ENCODE measurements around the gene ZFR. TPM values are rescaled to one million over a fixed set of nuclear protein-coding genes. Genes with fewer than 3 reads are reported as not detected.
A peak's percentile ranks its signal among the peaks of the same experiment; 100 is the strongest.

The ZFR gene
- total and polyA plus RNA-seq, 7 experiments from 2014 or later = 53.4 to 91.9 (median 58.9) TPM

DNA sequence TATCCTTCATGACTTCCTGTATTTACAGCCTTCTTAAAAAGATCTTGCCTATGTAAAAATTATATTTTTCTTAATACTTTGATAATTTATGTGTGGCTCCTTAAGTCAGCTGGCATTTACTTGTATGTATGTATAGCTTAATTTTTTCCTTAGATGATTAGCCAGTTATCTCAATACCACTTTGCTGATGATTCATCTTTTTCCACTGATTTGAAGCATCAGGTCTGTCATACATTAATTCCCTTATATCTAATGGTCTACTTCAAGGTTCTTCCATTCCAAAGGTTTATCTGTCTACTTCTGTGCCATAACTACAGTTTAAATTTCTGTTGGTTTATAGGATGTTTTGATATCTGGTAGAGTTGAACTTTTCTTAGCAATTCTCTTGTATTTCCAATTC lies 86.9 kb downstream of the ZFR start:
- Histone ChIP-seq H3K27ac (ENCODE audit: low read depth, low read length) (no peak overlapping the region), H3K36me3 (ENCODE audit: control insufficient read depth in 2 of 3, insufficient read depth in 3 of 3, low read length in 3 of 3) (peaks cover 0 to 51% (median 14%) of the 10 kb centered on the region in 3 experiments), H3K9me3 (ENCODE audit: control insufficient read depth in 2 of 3, low read length in 3 of 3) (no peaks in the 10 kb centered on the region), H3K4me3 (ENCODE audit: low read length) (no peak overlapping the region), H3K27me3 (ENCODE audit: control insufficient read depth in 2 of 2, insufficient read depth in 2 of 2, low read length in 2 of 2) (no peaks in the 10 kb centered on the region), H3K4me1 (ENCODE audit: control insufficient read depth in 2 of 2, insufficient read depth in 2 of 2, low read length in 2 of 2) (no peaks in the 10 kb centered on the region)
- Mint-ChIP-seq H3K9me3 (no peaks in the 10 kb centered on the region), H3K36me3 (peaks cover 7 to 48% (median 16%) of the 10 kb centered on the region in 5 donors), H3K27ac (no peak overlapping the region), H3K4me1 (no peaks in the 10 kb centered on the region), H3K27me3 (no peaks in the 10 kb centered on the region), H3K4me3 (no peak overlapping the region)
- CTCF ChIA-PET = no interaction called here
- intact Hi-C loops (cut with micrococcal nuclease) = no loop called here
- DNase-seq (no peak), ATAC-seq (no peak)
- POLR2A ChIA-PET = no interaction called here

GRCh38 chr5:32355686-32356085 lies 88.9 kb downstream of the ZFR start:
- H3K36me3 ChIP-seq (ENCODE audit: control insufficient read depth in 2 of 3, insufficient read depth in 3 of 3, low read length in 3 of 3) = peaks cover 0 to 40% (median 10%) of the 10 kb centered on the region in 3 experiments
- no peaks in the 10 kb centered on the region for H3K9me3 Mint-ChIP-seq
- H3K36me3 Mint-ChIP-seq = peaks cover 0 to 41% (median 11%) of the 10 kb centered on the region in 5 donors

DNA sequence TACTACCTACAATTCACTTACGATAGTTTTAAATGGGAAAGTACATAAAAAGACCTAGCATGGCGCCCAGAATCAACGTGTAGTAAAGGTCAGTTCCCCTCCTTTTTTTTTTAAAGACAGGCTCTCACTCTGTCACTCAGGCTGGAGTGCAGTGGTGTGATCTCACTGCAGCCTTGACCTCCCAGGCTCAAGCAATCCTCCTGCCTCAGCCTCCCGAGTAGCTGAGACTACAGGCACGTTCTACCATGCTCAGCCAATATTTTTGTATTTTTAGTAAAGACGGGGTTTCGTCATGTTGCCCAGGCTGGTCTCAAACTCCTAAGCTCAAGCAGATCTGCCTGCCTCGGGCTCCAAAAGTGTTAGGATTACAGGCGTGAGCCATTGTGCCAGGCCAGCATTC lies 91.1 kb downstream of the ZFR start:
- H3K27ac Mint-ChIP-seq = peak overlapping the region in 1 of 9 donors; percentile 43
- POLR2A ChIA-PET = interaction anchor here (0.7 kb wide), 1 partner anchor 225 kb away, joined by 3 read pairs; no protein-coding TSS in a partner anchor
- intact Hi-C loops (cut with micrococcal nuclease) = no loop called here
- no peak overlapping the region for H3K27ac ChIP-seq (ENCODE audit: low read depth, low read length)
- H3K9me3 Mint-ChIP-seq = peaks cover 0 to 3% (median 0%) of the 10 kb centered on the region in 11 donors
- DNase-seq (no peak), ATAC-seq (no peak)
- H3K4me1 Mint-ChIP-seq = no peaks in the 10 kb centered on the region
- H3K9me3 ChIP-seq (ENCODE audit: control insufficient read depth in 2 of 3, low read length in 3 of 3) = no peaks in the 10 kb centered on the region
- H3K4me3 ChIP-seq (ENCODE audit: low read length) = no peak overlapping the region
- no peaks in the 10 kb centered on the region for H3K4me1 ChIP-seq (ENCODE audit: control insufficient read depth in 2 of 2, insufficient read depth in 2 of 2, low read length in 2 of 2)
- H3K4me3 Mint-ChIP-seq = no peak overlapping the region
- CTCF ChIA-PET = no interaction called here
- H3K36me3 Mint-ChIP-seq = peaks cover 0 to 29% (median 11%) of the 10 kb centered on the region in 5 donors
- H3K27me3 Mint-ChIP-seq = no peaks in the 10 kb centered on the region
- peaks cover 0 to 24% (median 10%) of the 10 kb centered on the region in 3 experiments for H3K36me3 ChIP-seq (ENCODE audit: control insufficient read depth in 2 of 3, insufficient read depth in 3 of 3, low read length in 3 of 3)
- H3K27me3 ChIP-seq (ENCODE audit: control insufficient read depth in 2 of 2, insufficient read depth in 2 of 2, low read length in 2 of 2) = no peaks in the 10 kb centered on the region

More at GRCh38 chr5:32355686-32356085, 88.9 kb downstream of the ZFR start:
- Histone ChIP-seq H3K4me3 (ENCODE audit: low read length) (no peak overlapping the region), H3K9me3 (ENCODE audit: control insufficient read depth in 2 of 3, low read length in 3 of 3) (no peaks in the 10 kb centered on the region), H3K27ac (ENCODE audit: low read depth, low read length) (no peak overlapping the region), H3K27me3 (ENCODE audit: control insufficient read depth in 2 of 2, insufficient read depth in 2 of 2, low read length in 2 of 2) (no peaks in the 10 kb centered on the region), H3K4me1 (ENCODE audit: control insufficient read depth in 2 of 2, insufficient read depth in 2 of 2, low read length in 2 of 2) (no peaks in the 10 kb centered on the region)
- CTCF ChIA-PET = no interaction called here
- no peaks in the 10 kb centered on the region for H3K4me1 Mint-ChIP-seq
- no peaks in the 10 kb centered on the region for H3K27me3 Mint-ChIP-seq
- H3K4me3 Mint-ChIP-seq = no peak overlapping the region
- POLR2A ChIA-PET = interaction anchor here (0.6 kb wide), 1 partner anchor 196 kb away, joined by 4 read pairs; no protein-coding TSS in a partner anchor
- DNase-seq (no peak), ATAC-seq (no peak)
- H3K27ac Mint-ChIP-seq = no peak overlapping the region
- intact Hi-C loops (cut with micrococcal nuclease) = no loop called here

DNA sequence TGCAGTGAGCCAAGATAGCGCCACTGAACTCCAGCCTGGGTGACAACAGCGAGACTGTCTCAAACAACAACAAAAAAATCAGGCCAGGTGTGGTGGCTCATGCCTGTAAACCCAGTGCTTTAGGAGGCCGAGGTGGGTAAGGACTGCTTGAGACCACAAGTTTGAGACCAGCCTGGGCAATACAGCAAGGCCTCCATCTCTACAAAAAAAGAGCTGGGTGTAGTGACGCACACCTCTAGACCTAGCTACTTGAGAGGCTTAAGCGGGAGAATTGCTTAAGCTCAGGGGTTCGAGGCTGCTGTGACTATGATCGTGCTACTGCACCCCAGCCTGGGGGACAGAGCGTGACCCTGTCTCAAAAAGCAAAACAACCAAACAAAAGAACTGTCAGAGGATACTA lies 91.9 kb downstream of the ZFR start:
- Histone ChIP-seq H3K27ac (ENCODE audit: low read depth, low read length) (no peak overlapping the region), H3K4me3 (ENCODE audit: low read length) (no peak overlapping the region), H3K27me3 (ENCODE audit: control insufficient read depth in 2 of 2, insufficient read depth in 2 of 2, low read length in 2 of 2) (no peaks in the 10 kb centered on the region), H3K36me3 (ENCODE audit: control insufficient read depth in 2 of 3, insufficient read depth in 3 of 3, low read length in 3 of 3) (peaks cover 0 to 19% (median 10%) of the 10 kb centered on the region in 3 experiments), H3K4me1 (ENCODE audit: control insufficient read depth in 2 of 2, insufficient read depth in 2 of 2, low read length in 2 of 2) (no peaks in the 10 kb centered on the region), H3K9me3 (ENCODE audit: control insufficient read depth in 2 of 3, low read length in 3 of 3) (no peaks in the 10 kb centered on the region)
- ATAC-seq = no peak
- Mint-ChIP-seq H3K27ac (peak overlapping the region in 1 of 9 donors; percentile 33), H3K36me3 (peaks cover 0 to 26% (median 11%) of the 10 kb centered on the region in 5 donors), H3K9me3 (peaks cover 0 to 9% (median 2%) of the 10 kb centered on the region in 11 donors), H3K4me3 (no peak overlapping the region), H3K27me3 (no peaks in the 10 kb centered on the region), H3K4me1 (no peaks in the 10 kb centered on the region)
- intact Hi-C loops (cut with micrococcal nuclease) = no loop called here
- ChIA-PET POLR2A (no interaction called here), CTCF (no interaction called here)
- no peak for DNase-seq

- Mint-ChIP-seq H3K27me3 (peaks cover 0 to 7% (median 0%) of the 10 kb centered on the region in 5 donors), H3K27ac (no peak overlapping the region), H3K36me3 (peaks cover 0 to 9% (median 0%) of the 10 kb centered on the region in 5 donors), H3K9me3 (peaks cover 0 to 33% (median 6%) of the 10 kb centered on the region in 11 donors), H3K4me3 (no peak overlapping the region), H3K4me1 (no peaks in the 10 kb centered on the region)
- no peak for ATAC-seq
- no peaks in the 10 kb centered on the region for H3K9me3 ChIP-seq (ENCODE audit: control insufficient read depth in 2 of 3, low read length in 3 of 3)
- no peak for DNase-seq
- CTCF ChIA-PET = no interaction called here
- H3K27me3 ChIP-seq (ENCODE audit: control insufficient read depth in 2 of 2, insufficient read depth in 2 of 2, low read length in 2 of 2) = no peaks in the 10 kb centered on the region
- no peaks in the 10 kb centered on the region for H3K36me3 ChIP-seq (ENCODE audit: control insufficient read depth in 2 of 3, insufficient read depth in 3 of 3, low read length in 3 of 3)
- H3K4me1 ChIP-seq (ENCODE audit: control insufficient read depth in 2 of 2, insufficient read depth in 2 of 2, low read length in 2 of 2) = no peaks in the 10 kb centered on the region
- H3K4me3 ChIP-seq (ENCODE audit: low read length) = no peak overlapping the region
- POLR2A ChIA-PET = interaction anchor here (0.6 kb wide), 1 partner anchor 63 kb away, joined by 3 read pairs; no protein-coding TSS in a partner anchor
- intact Hi-C loops (cut with micrococcal nuclease) = no loop called here
- H3K27ac ChIP-seq (ENCODE audit: low read depth, low read length) = no peak overlapping the region
Measured at GRCh38 chr5:32346869-32347268, 97.7 kb downstream of the ZFR start.

GRCh38 chr5:32343058-32343672 lies 101.4 kb downstream of the ZFR start:
- Histone ChIP-seq H3K27me3 (ENCODE audit: control insufficient read depth in 2 of 2, insufficient read depth in 2 of 2, low read length in 2 of 2) (no peaks in the 10 kb centered on the region), H3K4me3 (ENCODE audit: low read length) (no peak overlapping the region), H3K27ac (ENCODE audit: low read depth, low read length) (no peak overlapping the region), H3K4me1 (ENCODE audit: control insufficient read depth in 2 of 2, insufficient read depth in 2 of 2, low read length in 2 of 2) (no peaks in the 10 kb centered on the region), H3K36me3 (ENCODE audit: control insufficient read depth in 2 of 3, insufficient read depth in 3 of 3, low read length in 3 of 3) (no peaks in the 10 kb centered on the region), H3K9me3 (ENCODE audit: control insufficient read depth in 2 of 3, low read length in 3 of 3) (peaks cover 0 to 8% (median 0%) of the 10 kb centered on the region in 3 experiments)
- H3K9me3 Mint-ChIP-seq = peaks cover 0 to 64% (median 17%) of the 10 kb centered on the region in 11 donors
- ChIA-PET POLR2A (no interaction called here), CTCF (no interaction called here)
- H3K27me3 Mint-ChIP-seq = peaks cover 0 to 7% (median 0%) of the 10 kb centered on the region in 5 donors
- intact Hi-C loops (cut with micrococcal nuclease) = no loop called here
- H3K36me3 Mint-ChIP-seq = peaks cover 0 to 12% (median 3%) of the 10 kb centered on the region in 5 donors
- H3K4me1 Mint-ChIP-seq = no peaks in the 10 kb centered on the region
- no peak overlapping the region for H3K27ac Mint-ChIP-seq
- DNase-seq = no peak
- no peak overlapping the region for H3K4me3 Mint-ChIP-seq
- no peak for ATAC-seq

GRCh38 chr5:32342656-32343055 lies 101.9 kb downstream of the ZFR start:
- DNase-seq (no peak), ATAC-seq (no peak)
- intact Hi-C loops (cut with micrococcal nuclease) = no loop called here
- H3K4me3 ChIP-seq (ENCODE audit: low read length) = no peak overlapping the region
- no peaks in the 10 kb centered on the region for H3K4me1 ChIP-seq (ENCODE audit: control insufficient read depth in 2 of 2, insufficient read depth in 2 of 2, low read length in 2 of 2)
- peaks cover 0 to 12% (median 3%) of the 10 kb centered on the region in 5 donors for H3K36me3 Mint-ChIP-seq
- ChIA-PET CTCF (interaction anchor here (0.5 kb wide), 1 partner anchor 154 kb away, joined by 3 read pairs; no protein-coding TSS in a partner anchor), POLR2A (no interaction called here)
- peaks cover 0 to 63% (median 18%) of the 10 kb centered on the region in 11 donors for H3K9me3 Mint-ChIP-seq
- no peaks in the 10 kb centered on the region for H3K4me1 Mint-ChIP-seq
- peaks cover 0 to 7% (median 0%) of the 10 kb centered on the region in 5 donors for H3K27me3 Mint-ChIP-seq
- H3K27me3 ChIP-seq (ENCODE audit: control insufficient read depth in 2 of 2, insufficient read depth in 2 of 2, low read length in 2 of 2) = no peaks in the 10 kb centered on the region
- H3K9me3 ChIP-seq (ENCODE audit: control insufficient read depth in 2 of 3, low read length in 3 of 3) = peaks cover 0 to 8% (median 0%) of the 10 kb centered on the region in 3 experiments
- no peaks in the 10 kb centered on the region for H3K36me3 ChIP-seq (ENCODE audit: control insufficient read depth in 2 of 3, insufficient read depth in 3 of 3, low read length in 3 of 3)
- H3K27ac Mint-ChIP-seq = no peak overlapping the region
- H3K4me3 Mint-ChIP-seq = no peak overlapping the region
- no peak overlapping the region for H3K27ac ChIP-seq (ENCODE audit: low read depth, low read length)

Data from naive thymus-derived CD4-positive, alpha-beta T cell (primary cell).